Measurements from ENCODE around the gene DNHD1.

- TF ChIP-seq CTCF (IDR thresholded peaks at IDR 0.05; ENCODE audit: low read length): no peak
- no peak for TF ChIP-seq EZH2 (optimal IDR thresholded peaks at IDR 0.05; ENCODE audit: low read depth, low read length)
Measured at GRCh38 chr11:6483015-6483414, 14.1 kb upstream of the DNHD1 start.

All from MM.1S (cell line).